Hematopoietic multipotent progenitor cell treated with erythropoietin and hydrocortisone succinate and interleukin-3 and kit ligand, for 15 days (in vitro differentiated cells): ENCODE results near the gene PDE7B.
A peak's percentile ranks its signal among the peaks of the same experiment; 100 is the strongest.
"Not testable (repeated sequence)": the region's sequence is repeated elsewhere in the genome, so short reads cannot be mapped to it uniquely, and the experiment has no call there.

Experiments used
- DNase-seq: peaks from one replicate; pipeline ENCODE4 v3.0.0-alpha.2; 2015; ENCODE audit warnings: low spot score

PDE7B gene

DNA sequence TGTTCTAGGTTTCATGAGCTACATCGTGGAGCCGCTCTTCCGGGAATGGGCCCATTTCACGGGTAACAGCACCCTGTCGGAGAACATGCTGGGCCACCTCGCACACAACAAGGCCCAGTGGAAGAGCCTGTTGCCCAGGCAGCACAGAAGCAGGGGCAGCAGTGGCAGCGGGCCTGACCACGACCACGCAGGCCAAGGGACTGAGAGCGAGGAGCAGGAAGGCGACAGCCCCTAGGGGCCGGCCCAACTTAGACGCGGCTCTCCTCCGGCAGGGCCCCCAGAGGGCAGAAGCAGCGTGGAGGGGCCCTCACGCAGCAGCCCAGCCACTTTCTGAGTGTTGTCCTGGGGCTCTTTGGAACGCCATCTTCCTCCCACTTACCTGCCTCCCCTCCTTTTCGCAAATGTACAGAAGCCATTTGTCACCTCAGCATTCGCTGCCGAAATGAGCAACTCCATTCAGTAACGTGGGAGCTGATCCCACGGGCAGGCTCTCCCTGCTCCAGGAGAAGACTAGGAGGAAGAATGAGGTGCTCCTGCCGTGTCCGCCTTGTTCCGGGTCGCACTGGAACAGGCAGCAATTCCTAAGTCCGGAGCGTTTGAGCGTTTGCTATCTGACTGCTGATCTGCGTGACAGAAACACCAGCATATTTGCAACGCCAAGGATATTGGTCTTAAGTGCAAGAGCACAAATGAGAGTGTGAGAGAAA, 340.3 kb downstream of the PDE7B start:
- DNase-seq = no peak

- no peak for DNase-seq
These were observed 341.4 kb downstream of the PDE7B start for GRCh38 chr6:136192902-136193301.

DNA sequence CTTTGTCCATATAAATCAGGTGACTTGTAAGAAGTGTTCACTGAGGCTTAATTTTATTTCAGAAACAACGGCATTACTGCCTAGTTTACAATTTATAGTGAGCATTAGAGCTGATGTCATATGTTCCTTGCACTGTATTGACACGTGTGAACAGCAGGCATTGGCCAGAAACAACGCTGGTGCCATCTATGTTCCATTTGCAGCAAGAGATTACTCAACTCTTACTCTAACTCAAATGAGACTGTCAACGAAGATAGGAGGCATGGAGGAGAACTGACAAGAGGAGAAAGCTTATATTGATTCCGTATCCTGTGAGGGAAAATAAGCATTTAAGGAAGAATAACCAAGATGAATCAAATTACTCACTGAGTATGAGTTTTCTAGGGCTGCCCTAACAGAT, 350.2 kb downstream of the PDE7B start:
- no peak for DNase-seq

- DNase-seq = no peak
These were observed 357.3 kb downstream of the PDE7B start for GRCh38 chr6:136208783-136209182.

DNA sequence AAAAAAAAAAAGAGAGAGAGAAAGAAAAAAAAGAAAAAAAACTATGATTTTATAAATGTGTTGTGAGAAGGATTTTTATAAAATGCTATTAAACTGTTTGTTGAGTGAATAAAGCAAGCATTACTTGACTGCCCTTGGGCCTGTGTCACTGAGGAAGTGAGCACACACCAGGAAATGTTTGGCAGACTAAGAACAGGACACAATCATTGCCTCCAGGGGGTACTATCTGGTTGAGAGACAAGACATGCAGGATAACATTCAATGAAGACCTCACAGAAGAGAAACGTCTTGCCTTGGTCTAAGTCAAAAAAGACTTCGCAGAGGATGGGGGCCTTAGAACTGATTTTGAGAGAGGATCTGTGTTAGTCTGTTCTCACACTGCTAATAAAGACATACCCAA, 358.0 kb downstream of the PDE7B start:
- DNase-seq = no peak

- no peak for DNase-seq
These were observed 359.1 kb downstream of the PDE7B start for GRCh38 chr6:136210398-136211165.

DNA sequence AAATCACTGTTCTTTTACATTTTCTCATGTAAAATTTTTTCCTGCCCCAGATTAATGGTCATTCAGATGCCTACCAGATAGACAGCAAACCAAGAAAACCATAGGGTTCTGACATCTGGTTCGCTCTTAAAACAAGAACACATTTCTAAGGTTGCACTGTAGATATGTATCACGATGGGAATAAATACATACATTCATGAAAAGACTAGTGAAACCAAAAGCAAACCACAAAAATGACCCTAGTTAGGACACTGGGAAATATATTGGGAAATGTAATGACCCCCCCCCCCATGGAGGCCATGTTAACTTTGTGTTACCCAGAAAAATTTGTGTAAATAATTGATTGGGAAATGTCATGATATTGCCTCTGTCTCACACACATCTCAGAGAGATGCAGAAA, 361.1 kb downstream of the PDE7B start:
- no peak for DNase-seq

GRCh38 chr6:136213012-136213539, 361.6 kb downstream of the PDE7B start:
- DNase-seq = no peak

DNA sequence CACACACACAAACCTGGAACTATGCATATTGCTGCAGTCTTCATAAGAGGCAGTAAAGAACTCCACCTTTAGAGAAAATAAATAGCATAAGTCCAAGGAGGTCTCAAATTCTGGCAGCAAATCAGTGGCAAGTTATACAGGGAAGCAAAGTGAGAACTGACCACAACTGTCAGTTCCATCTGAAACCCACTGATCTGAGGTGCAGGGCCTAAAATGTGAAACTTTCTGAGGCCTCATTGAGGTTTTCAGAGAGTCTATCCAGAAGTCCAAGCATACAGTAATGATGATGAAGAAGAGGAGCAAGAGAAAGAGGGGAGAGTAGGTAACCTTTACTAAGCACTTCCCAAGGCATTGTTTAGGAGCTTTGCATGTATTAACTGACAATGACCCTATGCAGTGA, 362.4 kb downstream of the PDE7B start:
- DNase-seq = no peak

DNA sequence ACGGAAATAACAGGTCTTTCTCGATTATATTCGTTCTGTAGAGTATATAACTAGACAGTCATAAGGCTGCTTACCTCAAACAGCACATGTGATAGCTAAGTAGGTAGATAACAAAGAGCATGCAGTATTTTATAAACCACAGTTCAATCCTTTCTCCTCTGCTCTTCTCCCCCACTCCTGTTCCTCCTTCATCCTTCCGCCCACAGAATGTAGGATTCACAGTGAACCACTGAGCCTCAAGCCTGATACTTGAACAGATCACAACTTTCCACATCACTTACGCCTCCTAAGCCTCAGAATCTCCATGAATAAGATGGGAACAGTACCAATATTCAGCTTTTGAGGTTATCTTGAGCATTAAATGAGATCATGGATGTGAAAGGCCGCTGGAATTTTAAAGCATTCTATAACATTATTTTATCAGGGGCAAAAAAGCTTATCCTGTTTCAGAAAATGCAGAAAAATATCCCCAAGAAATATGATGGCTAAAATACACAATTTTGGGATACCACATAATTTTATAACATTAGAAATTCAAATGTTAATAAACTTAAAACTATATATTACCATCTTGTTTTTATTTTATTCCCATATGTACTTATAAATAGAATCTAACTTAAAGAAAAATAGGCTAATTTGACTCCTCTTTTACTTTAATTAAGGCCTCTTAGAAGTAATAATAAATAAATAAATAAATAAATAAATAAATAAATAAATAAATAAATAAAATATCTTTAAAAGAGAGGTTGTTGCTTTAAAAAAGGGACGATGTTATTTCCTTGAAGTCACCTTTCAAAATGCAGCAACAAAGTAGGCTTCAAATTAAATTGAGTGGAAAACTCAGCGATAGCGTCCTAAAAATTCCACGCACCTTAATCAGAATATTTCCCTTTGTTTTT, 365.3 kb downstream of the PDE7B start:
- no peak for DNase-seq

DNA sequence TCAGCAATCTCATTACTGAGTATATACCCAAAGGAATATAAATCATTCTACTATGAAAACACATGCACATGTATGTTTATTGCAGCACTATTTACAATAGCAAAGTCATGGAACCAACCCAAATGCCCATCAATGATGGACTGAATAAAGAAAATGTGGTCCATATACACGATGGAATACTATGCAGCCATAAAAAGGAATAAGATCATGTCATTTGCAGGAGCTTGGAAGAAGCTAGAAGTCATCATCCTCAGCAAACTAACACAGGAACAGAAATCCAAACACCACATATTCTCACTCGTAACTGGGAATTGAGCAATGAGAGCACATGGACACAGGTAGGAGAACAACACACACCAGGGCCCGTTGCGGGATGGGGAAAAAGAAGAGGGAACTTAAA, 373.5 kb downstream of the PDE7B start:
- not testable (repeated sequence) for DNase-seq

GRCh38 chr6:136225496-136225895, 374.0 kb downstream of the PDE7B start:
- no peak for DNase-seq

DNA sequence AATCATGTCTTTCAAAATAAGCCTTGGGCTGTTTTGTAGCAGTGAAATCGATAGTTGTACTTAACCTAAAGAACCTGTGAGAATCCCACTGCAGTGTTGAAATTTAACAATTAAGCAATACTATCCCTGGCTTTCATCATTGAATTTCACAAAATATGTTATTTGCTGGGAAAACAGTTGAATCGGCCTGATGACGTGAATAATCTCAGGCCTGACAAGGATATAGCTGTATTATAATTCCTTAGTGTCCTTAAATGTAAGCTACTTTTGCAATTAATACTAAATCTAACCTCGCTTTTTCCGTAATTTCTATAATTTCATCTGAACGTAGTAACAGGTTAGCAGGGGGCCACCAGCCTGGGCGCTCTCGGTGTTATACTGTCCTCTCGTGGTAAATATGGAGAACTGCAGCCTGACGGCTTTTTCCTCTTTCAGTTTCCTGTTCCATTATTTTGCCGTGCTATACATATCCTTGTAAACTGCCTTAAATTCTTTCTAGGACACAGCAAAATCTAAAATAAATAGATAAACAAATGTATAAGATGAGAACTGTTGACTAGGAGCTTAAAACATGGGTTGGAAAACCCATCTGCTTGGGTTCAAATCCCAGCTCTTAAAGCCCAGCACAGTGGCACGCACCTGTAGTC, 374.6 kb downstream of the PDE7B start:
- peak; percentile 75 for DNase-seq

DNA sequence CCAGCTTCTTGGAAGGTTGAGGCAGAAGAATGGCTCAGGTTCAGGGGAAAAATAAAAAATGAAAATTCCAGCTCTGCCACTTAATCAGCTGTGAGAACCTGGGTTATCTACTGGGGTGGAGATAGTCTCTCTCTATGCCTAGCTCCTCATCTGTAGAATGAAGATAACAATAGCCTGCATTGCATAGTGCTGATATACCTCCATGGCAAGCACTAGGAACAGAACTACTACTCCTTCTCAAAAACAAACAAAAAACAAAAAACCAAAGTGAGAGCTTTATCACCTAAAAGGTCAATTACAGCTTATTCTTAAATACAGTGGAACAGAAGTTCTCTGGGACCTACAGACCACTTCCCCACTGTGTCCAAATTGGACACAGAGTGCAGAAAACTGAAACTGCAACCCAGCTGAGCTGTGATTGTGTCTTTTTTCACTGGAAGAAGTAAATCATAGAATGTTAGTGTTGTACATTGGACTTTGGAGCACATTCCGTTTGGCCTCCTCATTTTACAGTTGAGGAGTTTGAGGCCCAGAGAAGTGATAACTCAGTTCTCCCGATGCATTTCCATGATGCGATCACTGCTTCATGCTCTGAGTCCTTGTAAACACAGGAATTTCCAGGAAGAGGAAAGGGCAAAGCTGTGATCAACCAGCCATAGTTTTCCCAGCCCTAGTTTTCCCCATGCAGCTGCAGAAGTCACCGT, 375.3 kb downstream of the PDE7B start:
- DNase-seq = peak; percentile 57

GRCh38 chr6:136228814-136229213, 377.3 kb downstream of the PDE7B start:
- DNase-seq = no peak

DNA sequence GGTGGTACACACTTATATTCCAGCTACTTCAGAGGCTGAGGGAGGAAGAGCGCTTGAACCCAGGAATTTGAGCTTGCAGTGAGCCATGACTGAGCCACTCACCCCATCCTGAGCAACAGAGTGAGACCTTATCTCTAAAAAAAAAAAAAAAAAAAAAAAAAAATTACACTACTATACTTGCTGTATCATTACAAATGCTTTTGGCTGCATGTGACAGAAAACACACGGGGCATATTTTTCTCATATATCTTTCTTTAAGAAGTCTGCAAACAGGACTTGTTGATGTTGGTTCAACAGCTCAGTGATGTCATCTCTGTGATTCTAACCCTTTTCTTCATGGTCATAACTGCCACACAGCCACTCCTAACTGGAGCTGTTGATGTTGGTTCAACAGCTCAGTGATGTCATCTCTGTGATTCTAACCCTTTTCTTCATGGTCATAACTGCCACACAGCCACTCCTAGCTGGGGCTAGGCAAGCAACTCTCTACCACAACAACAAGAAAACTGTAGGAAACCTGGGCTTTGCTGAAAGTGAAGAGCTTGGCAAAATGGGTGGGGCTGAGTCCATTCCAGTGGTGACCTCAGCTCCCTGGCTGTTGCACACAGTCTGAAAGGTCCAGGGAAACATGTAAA, 378.8 kb downstream of the PDE7B start:
- peak; percentile 37 for DNase-seq

- DNase-seq = no peak
These were observed 381.2 kb downstream of the PDE7B start for GRCh38 chr6:136232701-136233100.

GRCh38 chr6:136235233-136235564, 383.7 kb downstream of the PDE7B start:
- DNase-seq = no peak

GRCh38 chr6:136236466-136237293, 385.2 kb downstream of the PDE7B start:
- peak; percentile 40 for DNase-seq

GRCh38 chr6:136244061-136244616, 392.6 kb downstream of the PDE7B start:
- no peak for DNase-seq
